PC-9 (cell line): Measurements from ENCODE around the gene CRTAC1. TPM values are rescaled to one million over a fixed set of nuclear protein-coding genes. Genes with fewer than 3 reads are reported as not detected.

Experiments
- BruUV-seq: library from RNA; stranded (reverse); fragments of 400-500 nt; replicated peaks from 2 replicates; lab custom pipeline; 2021; lab: Mats Ljungman, UMichigan
- CTCF ChIA-PET: fragments of 300-600 bp; sonication (Branson Sonifier 250); formaldehyde crosslinking; loops from one replicate; lab custom pipeline; 2022; ENCODE audit warnings: antibody characterized with exemption; lab: Charles Lee
- POLR2A ChIA-PET: fragments of 300-600 bp; sonication (Branson Sonifier 250); formaldehyde crosslinking; loops from one replicate; lab custom pipeline; 2022; ENCODE audit warnings: antibody characterized with exemption; ENCODE audit not compliant: unreplicated experiment; lab: Charles Lee
- DNase-seq, 2 experiments: peaks; one replicate each; pipeline versions ENCODE4 v3.0.0 to v3.0.0-alpha.2; 2015 to 2022; ENCODE audit warnings: mixed read lengths in 1 of 2
- H2AFZ ChIP-seq: fragments of 200-600 bp; sonication (generic); 2 replicates; pipeline ENCODE4 v1.8.1; 2017; ENCODE audit warnings: antibody characterized with exemption
- H3F3A ChIP-seq: fragments of 200-600 bp; sonication (generic); 2 replicates; pipeline ENCODE4 v1.8.1; 2017; ENCODE audit warnings: antibody characterized with exemption, mild to moderate bottlenecking, low read depth; ENCODE audit not compliant: insufficient read depth
- H3K27ac ChIP-seq: fragments of 200-600 bp; sonication (generic); 2 replicates; pipeline ENCODE4 v1.6.1; 2016; ENCODE audit warnings: mixed run types
- H3K27me3 ChIP-seq: fragments of 200-600 bp; sonication (generic); 2 replicates; pipeline ENCODE4 v1.6.1; 2016; ENCODE audit warnings: low read depth, mixed run types; ENCODE audit not compliant: insufficient read depth
- H3K36me3 ChIP-seq: fragments of 200-600 bp; sonication (generic); 2 replicates; pipeline ENCODE4 v1.6.1; 2016; ENCODE audit warnings: low read depth, mixed run types
- H3K4me1 ChIP-seq: fragments of 200-600 bp; sonication (generic); replicated peaks from 2 replicates; pipeline ENCODE4 v1.6.1; 2016; ENCODE audit warnings: mixed run types; ENCODE audit not compliant: insufficient read depth
- H3K4me2 ChIP-seq: fragments of 200-600 bp; sonication (generic); 2 replicates; pipeline ENCODE4 v1.6.1; 2017; ENCODE audit warnings: mixed run types
- H3K4me3 ChIP-seq: fragments of 200-600 bp; sonication (generic); 2 replicates; pipeline ENCODE4 v1.6.1; 2016; ENCODE audit warnings: mixed run types
- H3K79me2 ChIP-seq: fragments of 200-600 bp; sonication (generic); 2 replicates; pipeline ENCODE4 v1.6.1; 2017; ENCODE audit warnings: low read depth, mixed run types
- H3K9me2 ChIP-seq: fragments of 200-600 bp; sonication (generic); 2 replicates; pipeline ENCODE4 v1.8.1; 2017; ENCODE audit warnings: mild to moderate bottlenecking; ENCODE audit not compliant: insufficient read depth
- H3K9me3 ChIP-seq: fragments of 200-600 bp; sonication (generic); 2 replicates; pipeline ENCODE4 v1.8.1; 2016; ENCODE audit warnings: low read depth; ENCODE audit not compliant: insufficient read depth
- H4K20me1 ChIP-seq: fragments of 200-600 bp; sonication (generic); 2 replicates; pipeline ENCODE4 v1.8.1; 2017; ENCODE audit not compliant: insufficient read depth
- EZH2 ChIP-seq: fragments of 200-600 bp; sonication (generic); IDR thresholded peaks from 2 replicates; pipeline ENCODE4 v1.8.0; 2017; ENCODE audit warnings: antibody characterized with exemption, low read depth
- intact Hi-C: fragments of 100-400 bp; cut with micrococcal nuclease; formaldehyde crosslinking; loops from one replicate; pipeline ENCODE4 v1.10.0; 2022; ENCODE audit not compliant: unreplicated experiment
- total RNA-seq: library from RNA; stranded (reverse); gene quantifications from 2 replicates; pipeline ENCODE4 v1.2.3, GENCODE V29; 2021
- TF ChIP-seq, protein P1 (sequence below): fragments of 200-600 bp; sonication (generic); conservative IDR thresholded peaks from 2 replicates; pipeline ENCODE4 v1.6.1; 2017; ENCODE audit warnings: mixed run types, antibody characterized with exemption, mild to moderate bottlenecking, moderate library complexity

CRTAC1 gene
- total RNA-seq, 1 experiment from 2014 or later: not detected

DNA sequence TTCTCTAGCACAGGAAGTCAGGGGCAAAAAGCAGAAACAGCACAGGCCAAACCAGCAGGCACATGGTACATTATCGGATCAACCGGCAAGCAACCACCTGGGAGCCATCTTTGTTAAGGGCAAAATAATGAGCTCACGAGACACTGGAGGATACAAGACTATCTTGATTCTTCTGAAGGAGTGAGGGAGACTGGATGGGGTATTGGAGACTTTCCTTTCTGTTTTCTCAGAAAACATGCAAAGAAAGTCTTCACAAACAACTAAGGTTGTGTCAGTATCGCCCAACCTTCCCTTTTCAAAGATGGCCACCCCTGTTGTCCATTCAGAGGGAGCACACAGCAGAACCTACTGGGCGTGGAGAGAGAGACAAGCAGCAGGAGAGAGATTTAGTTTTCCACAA is 151.2 kb downstream of the CRTAC1 start:
- CTCF ChIA-PET: interaction anchor here (0.6 kb wide), 1 partner anchor 143 kb away, joined by 3 read pairs; no protein-coding TSS in a partner anchor

DNA sequence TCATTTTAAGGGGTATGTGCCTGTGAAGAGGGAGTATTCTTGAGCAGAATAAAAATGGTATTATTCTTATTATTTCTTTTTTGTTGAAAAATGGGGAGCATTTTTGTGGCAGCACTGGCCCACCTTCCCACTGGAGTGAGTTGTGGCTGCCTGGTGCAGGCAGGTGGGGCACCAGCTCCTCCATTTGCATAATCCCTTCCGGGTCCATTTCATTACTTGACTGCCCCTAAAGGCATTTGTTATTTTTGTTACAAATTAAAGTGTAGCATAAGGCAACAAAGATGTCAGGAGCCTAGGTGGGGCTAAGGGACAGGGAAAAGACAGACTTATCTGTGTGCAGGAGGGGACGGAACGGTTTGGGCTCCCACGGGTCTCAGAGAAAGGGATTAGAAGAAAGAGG is 154.0 kb downstream of the CRTAC1 start:
- no peaks in the 10 kb centered on the region for H4K20me1 ChIP-seq
- H3K27ac ChIP-seq: no peak overlapping the region
- DNase-seq: no peak
- intact Hi-C loops: no loop called here
- no peaks in the 10 kb centered on the region for H3K79me2 ChIP-seq
- ChIA-PET CTCF (no interaction called here), POLR2A (no interaction called here)
- H2AFZ ChIP-seq: no peak overlapping the region
- no peak overlapping the region for H3K4me2 ChIP-seq
- peaks cover 11% of the 10 kb centered on the region for H3K4me1 ChIP-seq
- H3K27me3 ChIP-seq: no peaks in the 10 kb centered on the region
- no peaks in the 10 kb centered on the region for H3F3A ChIP-seq
- no peak overlapping the region for H3K4me3 ChIP-seq
- H3K9me2 ChIP-seq: no peaks in the 10 kb centered on the region
- TF ChIP-seq, protein P1, sequence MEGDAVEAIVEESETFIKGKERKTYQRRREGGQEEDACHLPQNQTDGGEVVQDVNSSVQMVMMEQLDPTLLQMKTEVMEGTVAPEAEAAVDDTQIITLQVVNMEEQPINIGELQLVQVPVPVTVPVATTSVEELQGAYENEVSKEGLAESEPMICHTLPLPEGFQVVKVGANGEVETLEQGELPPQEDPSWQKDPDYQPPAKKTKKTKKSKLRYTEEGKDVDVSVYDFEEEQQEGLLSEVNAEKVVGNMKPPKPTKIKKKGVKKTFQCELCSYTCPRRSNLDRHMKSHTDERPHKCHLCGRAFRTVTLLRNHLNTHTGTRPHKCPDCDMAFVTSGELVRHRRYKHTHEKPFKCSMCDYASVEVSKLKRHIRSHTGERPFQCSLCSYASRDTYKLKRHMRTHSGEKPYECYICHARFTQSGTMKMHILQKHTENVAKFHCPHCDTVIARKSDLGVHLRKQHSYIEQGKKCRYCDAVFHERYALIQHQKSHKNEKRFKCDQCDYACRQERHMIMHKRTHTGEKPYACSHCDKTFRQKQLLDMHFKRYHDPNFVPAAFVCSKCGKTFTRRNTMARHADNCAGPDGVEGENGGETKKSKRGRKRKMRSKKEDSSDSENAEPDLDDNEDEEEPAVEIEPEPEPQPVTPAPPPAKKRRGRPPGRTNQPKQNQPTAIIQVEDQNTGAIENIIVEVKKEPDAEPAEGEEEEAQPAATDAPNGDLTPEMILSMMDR: no peak
- TF ChIP-seq EZH2: no peak
- H3K36me3 ChIP-seq: no peaks in the 10 kb centered on the region
- no peaks in the 10 kb centered on the region for H3K9me3 ChIP-seq
- no TSS peak for BruUV-seq

More for the DNA sequence above, 151.2 kb downstream of the CRTAC1 start:
- H3K36me3 ChIP-seq: no peaks in the 10 kb centered on the region
- intact Hi-C loops: no loop called here
- no peak for DNase-seq
- peaks cover 11% of the 10 kb centered on the region; the same call in 1 of the 2 replicates for H3F3A ChIP-seq
- peaks cover 32% of the 10 kb centered on the region for H3K4me1 ChIP-seq
- H2AFZ ChIP-seq: no peak overlapping the region
- POLR2A ChIA-PET: no interaction called here
- no peaks in the 10 kb centered on the region for H3K79me2 ChIP-seq
- H3K9me3 ChIP-seq: no peaks in the 10 kb centered on the region
- H4K20me1 ChIP-seq: no peaks in the 10 kb centered on the region
- H3K9me2 ChIP-seq: no peaks in the 10 kb centered on the region
- TF ChIP-seq EZH2: no peak
- TF ChIP-seq, protein P1: no peak
- no TSS peak for BruUV-seq
- no peak overlapping the region for H3K27ac ChIP-seq
- H3K4me3 ChIP-seq: no peak overlapping the region
- no peaks in the 10 kb centered on the region for H3K27me3 ChIP-seq
- H3K4me2 ChIP-seq: no peak overlapping the region

GRCh38 chr10:97875391-97875790 is 155.0 kb downstream of the CRTAC1 start:
- Histone ChIP-seq H3K4me2 (no peak overlapping the region), H3K27me3 (no peaks in the 10 kb centered on the region), H3K9me3 (no peaks in the 10 kb centered on the region), H3K79me2 (no peaks in the 10 kb centered on the region), H3K36me3 (no peaks in the 10 kb centered on the region), H3K27ac (no peak overlapping the region), H2AFZ (no peak overlapping the region), H4K20me1 (no peaks in the 10 kb centered on the region), H3F3A (no peaks in the 10 kb centered on the region), H3K4me1 (peaks cover under 1% of the 10 kb centered on the region), H3K4me3 (no peak overlapping the region), H3K9me2 (no peaks in the 10 kb centered on the region)
- POLR2A ChIA-PET: no interaction called here
- intact Hi-C loops: no loop called here
- no peak for DNase-seq
- TF ChIP-seq, protein P1: no peak
- no peak for TF ChIP-seq EZH2
- no TSS peak for BruUV-seq
- CTCF ChIA-PET: no interaction called here
